C4-2B (cell line): ENCODE results near the gene TRMT10C.
"Not testable (repeated sequence)": the region's sequence is repeated elsewhere in the genome, so short reads cannot be mapped to it uniquely, and the experiment has no call there.

ENCODE experiments used
- ZFX ChIP-seq: fragments of 450-650 bp; IDR thresholded peaks from 2 replicates; pipeline ENCODE4 v1.6.1; 2017
- TF ChIP-seq, protein P1 (sequence below): fragments of 450-650 bp; conservative IDR thresholded peaks from 2 replicates; pipeline ENCODE4 v1.5.1; 2017; ENCODE audit warnings: mild to moderate bottlenecking

DNA sequence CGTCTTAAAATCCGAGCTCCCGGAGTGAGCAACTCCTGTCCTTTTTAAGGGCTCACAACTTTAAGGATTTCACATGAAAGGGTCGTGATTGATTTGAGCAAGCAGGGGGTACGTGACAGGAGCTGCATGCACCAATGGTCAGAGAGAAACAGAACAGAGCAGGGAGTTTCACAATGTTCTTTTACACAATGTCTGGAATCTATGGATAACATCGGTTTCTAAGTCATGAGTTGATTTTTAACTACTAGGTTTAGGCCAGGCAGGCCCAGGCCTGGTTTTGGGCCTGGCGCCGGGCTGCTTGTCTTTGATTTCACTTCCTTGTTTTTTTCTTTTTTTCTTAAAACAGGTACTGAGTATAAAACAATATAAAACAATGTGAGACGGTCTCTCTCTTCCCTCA is 51.3 kb downstream of the TRMT10C start:
- TF ChIP-seq, protein P1, sequence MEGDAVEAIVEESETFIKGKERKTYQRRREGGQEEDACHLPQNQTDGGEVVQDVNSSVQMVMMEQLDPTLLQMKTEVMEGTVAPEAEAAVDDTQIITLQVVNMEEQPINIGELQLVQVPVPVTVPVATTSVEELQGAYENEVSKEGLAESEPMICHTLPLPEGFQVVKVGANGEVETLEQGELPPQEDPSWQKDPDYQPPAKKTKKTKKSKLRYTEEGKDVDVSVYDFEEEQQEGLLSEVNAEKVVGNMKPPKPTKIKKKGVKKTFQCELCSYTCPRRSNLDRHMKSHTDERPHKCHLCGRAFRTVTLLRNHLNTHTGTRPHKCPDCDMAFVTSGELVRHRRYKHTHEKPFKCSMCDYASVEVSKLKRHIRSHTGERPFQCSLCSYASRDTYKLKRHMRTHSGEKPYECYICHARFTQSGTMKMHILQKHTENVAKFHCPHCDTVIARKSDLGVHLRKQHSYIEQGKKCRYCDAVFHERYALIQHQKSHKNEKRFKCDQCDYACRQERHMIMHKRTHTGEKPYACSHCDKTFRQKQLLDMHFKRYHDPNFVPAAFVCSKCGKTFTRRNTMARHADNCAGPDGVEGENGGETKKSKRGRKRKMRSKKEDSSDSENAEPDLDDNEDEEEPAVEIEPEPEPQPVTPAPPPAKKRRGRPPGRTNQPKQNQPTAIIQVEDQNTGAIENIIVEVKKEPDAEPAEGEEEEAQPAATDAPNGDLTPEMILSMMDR: not testable (repeated sequence)
- TF ChIP-seq ZFX: not testable (repeated sequence)
